ENCODE data around the gene EEFSEC. TPM values are rescaled to one million over a fixed set of nuclear protein-coding genes. Genes with fewer than 3 reads are reported as not detected.

Gene EEFSEC
- total RNA-seq, 2 donors from 2014 or later, result 15.7 to 18.0 TPM

DNA sequence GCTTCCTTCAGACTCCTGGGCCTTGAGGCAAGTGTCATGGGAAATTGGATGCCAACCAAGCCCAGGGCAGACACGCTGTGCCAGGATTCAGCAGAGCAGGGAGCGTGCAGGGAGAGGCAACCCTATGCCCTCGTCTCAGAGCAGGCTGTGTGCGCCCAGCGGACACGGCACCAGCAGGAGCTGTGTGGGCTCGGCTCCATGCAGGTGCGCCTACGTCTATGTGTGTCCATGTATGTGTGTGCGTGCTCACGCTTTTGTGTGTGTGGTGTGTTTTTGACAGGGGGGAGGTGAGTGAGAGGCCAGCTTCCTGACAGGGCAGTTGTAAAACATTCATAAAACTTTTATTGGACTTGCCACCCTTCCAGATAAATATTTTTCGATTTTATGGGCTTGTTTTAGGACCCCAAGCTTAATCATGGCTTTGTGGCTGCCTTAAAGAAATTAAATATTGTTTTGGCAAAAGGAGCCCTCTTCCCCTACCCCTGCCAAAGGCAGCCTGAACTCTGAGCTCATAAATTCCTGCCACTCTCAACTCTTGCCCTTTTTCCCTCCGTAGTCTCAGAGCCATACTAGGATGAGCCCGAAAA is 229.0 kb downstream of the EEFSEC start:
- Histone ChIP-seq H3K9me3 (no peaks in the 10 kb centered on the region), H3K4me3 (no peak overlapping the region), H3K36me3 (no peaks in the 10 kb centered on the region), H3K27me3 (no peaks in the 10 kb centered on the region), H3K4me1 (peaks cover 0 to 73% of the 10 kb centered on the region in 2 donors), H3K27ac (peak overlapping the region; percentile 49 to 61)
- TF ChIP-seq, protein P1, sequence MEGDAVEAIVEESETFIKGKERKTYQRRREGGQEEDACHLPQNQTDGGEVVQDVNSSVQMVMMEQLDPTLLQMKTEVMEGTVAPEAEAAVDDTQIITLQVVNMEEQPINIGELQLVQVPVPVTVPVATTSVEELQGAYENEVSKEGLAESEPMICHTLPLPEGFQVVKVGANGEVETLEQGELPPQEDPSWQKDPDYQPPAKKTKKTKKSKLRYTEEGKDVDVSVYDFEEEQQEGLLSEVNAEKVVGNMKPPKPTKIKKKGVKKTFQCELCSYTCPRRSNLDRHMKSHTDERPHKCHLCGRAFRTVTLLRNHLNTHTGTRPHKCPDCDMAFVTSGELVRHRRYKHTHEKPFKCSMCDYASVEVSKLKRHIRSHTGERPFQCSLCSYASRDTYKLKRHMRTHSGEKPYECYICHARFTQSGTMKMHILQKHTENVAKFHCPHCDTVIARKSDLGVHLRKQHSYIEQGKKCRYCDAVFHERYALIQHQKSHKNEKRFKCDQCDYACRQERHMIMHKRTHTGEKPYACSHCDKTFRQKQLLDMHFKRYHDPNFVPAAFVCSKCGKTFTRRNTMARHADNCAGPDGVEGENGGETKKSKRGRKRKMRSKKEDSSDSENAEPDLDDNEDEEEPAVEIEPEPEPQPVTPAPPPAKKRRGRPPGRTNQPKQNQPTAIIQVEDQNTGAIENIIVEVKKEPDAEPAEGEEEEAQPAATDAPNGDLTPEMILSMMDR (IDR thresholded peaks at IDR 0.05), result no peak
- DNase-seq (ENCODE audit: low spot score), result no peak

DNA sequence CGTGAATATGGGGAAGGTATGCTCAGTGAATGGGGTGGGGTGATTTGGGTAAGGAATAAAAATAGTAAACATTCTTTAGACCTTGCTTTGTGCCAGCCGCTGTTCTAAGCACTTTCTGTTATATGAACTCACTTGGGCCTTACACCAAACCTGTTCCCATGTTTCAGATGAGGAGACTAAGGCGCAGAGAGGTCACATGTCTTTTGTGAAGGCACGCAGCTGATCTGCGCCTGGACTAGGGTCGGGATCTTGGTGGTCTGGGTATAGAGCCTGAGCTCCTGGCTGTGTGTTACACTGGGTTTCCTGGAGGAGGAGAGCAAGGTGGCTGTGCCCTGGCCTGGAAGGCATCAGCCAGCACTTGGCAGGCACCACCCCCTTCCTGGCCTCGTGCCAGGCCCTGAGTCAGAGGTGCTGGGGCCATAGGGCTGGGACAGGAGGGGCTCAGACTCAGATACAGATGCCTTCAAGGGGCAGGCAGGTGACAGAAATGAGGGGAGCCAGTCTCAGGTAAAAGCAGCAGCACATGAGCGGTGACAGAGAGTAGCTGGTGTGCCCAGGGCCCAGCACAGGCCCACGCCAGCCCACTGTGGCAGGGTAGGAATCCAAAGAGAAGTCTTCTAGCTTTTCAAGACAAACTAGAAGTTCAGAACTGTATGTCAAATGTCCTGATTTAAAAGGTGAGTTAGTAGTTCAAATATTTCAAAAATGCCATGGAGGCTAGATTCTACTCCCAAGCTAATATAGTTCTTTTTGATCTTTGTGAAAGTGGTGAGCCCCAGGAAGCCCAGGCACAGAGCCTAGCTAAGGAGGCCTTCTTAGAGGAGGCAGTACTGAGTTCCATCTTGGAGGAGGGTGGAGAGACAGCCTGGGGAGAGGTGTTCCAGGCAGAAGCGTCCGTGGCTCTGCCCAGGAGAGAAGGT is 230.3 kb downstream of the EEFSEC start:
- Histone ChIP-seq H3K4me1 (peaks cover 0 to 60% of the 10 kb centered on the region in 2 donors), H3K27me3 (no peaks in the 10 kb centered on the region), H3K36me3 (no peaks in the 10 kb centered on the region), H3K9me3 (no peaks in the 10 kb centered on the region), H3K4me3 (no peak overlapping the region), H3K27ac (peak overlapping the region; percentile 49 to 61)
- DNase-seq (ENCODE audit: low spot score), result no peak
- TF ChIP-seq, protein P1 (IDR thresholded peaks at IDR 0.05), result no peak

DNA sequence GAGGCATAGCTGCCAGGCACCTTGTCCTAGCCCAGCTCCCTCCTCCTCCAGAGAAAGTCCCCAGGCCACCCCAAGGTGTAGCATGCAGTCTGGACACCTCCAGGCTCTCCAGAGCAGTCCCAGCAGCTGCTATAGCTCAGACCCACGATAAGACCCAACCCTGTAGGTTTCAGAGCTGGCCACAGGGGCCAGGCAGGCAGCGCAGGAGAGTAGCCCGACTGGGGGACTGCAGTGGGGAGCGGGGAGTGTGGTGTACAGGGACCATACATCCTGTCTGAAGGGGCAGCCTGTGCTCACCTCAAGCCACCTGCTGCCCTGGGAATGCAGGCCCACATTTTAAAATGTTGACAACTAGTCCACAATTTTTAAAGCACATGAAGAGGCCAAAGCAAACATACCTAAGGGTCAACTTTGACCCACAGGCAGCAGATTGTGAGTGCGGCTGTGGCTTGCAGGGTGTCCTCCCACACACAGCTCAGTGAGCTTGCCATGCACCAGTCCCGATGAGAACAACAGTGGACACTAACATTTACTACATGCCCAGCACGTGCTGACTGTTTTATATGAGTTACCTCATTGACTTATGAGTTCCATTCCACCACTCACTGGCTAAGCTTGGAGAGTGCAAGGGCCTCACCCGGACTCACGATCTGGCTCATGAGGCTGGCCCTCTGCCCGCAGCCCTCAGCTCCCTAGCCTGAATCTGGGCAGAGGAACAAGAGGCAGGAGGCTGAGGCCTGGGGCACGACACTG is 232.0 kb downstream of the EEFSEC start:
- Histone ChIP-seq H3K4me1 (peaks cover 0 to 48% of the 10 kb centered on the region in 2 donors), H3K36me3 (no peaks in the 10 kb centered on the region), H3K27ac (peak overlapping the region; percentile 61 to 64), H3K27me3 (no peaks in the 10 kb centered on the region), H3K4me3 (no peak overlapping the region), H3K9me3 (no peaks in the 10 kb centered on the region)
- peak; percentile 75 for DNase-seq (ENCODE audit: low spot score)
- TF ChIP-seq, protein P1 (IDR thresholded peaks at IDR 0.05), result no peak

DNA sequence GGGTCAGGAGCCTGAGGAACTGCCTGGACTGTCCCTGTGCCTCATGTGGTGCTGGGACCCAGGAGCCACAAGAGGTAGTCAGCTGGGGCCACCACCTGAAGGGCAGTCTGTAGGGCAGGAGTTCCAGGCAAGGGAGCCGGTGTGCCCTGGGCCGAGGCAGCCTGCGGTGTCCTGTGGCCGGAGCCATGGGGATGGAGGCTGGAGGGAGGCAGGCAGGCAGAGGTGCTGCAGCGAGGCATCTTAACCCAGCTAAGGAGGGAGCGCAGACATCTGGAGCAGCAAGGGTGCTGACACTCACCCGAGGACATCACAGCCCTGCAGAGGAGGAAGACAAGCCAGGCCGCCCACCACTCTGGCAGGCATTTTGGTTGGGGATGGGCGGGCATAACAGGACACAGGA is 235.7 kb downstream of the EEFSEC start:
- no peak overlapping the region for H3K4me3 ChIP-seq
- no peaks in the 10 kb centered on the region for H3K9me3 ChIP-seq
- no peaks in the 10 kb centered on the region for H3K27me3 ChIP-seq
- no peak overlapping the region for H3K27ac ChIP-seq
- no peaks in the 10 kb centered on the region for H3K36me3 ChIP-seq
- TF ChIP-seq, protein P1 (IDR thresholded peaks at IDR 0.05), result no peak
- no peak for DNase-seq (ENCODE audit: low spot score)
- peaks cover 0 to 29% of the 10 kb centered on the region in 2 donors for H3K4me1 ChIP-seq

DNA sequence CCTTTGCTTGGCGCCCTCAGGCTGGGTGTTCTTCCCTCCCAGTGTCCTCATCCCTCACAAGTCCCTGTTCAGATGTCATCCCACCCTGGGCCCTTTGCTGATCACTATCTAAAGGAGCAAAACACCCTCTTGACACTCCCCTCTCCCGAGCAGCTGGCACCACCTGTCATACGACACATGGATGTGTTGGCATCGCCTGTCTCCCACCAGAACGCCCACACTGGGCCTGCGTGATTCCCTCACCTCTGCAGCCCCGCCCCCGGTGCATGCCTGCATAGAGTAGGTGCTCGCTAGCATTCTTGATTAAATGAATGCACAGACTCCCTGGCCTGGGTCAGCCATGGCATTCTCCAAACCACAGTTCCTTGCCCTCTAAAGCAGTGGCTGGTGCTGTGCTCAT is 237.6 kb downstream of the EEFSEC start:
- H3K27ac ChIP-seq, result no peak overlapping the region
- no peaks in the 10 kb centered on the region for H3K27me3 ChIP-seq
- peaks cover 0 to 28% of the 10 kb centered on the region in 2 donors for H3K4me1 ChIP-seq
- TF ChIP-seq, protein P1 (IDR thresholded peaks at IDR 0.05), result no peak
- no peaks in the 10 kb centered on the region for H3K36me3 ChIP-seq
- no peaks in the 10 kb centered on the region for H3K9me3 ChIP-seq
- no peak overlapping the region for H3K4me3 ChIP-seq
- no peak for DNase-seq (ENCODE audit: low spot score)
